SIG-M5 (cell line): ENCODE data around the gene NKX1-2.

ENCODE experiments used
- DNase-seq: peaks from one replicate; lab custom pipeline; 2025; lab: John Stamatoyannopoulos, UW

NKX1-2 gene

GRCh38 chr10:124450012-124450782, at the start of gene NKX1-2:
NKX1-2 (minus strand) TSS chr10:124450035; CDS start chr10:124449943, 92 bp downstream.
- no peak for DNase-seq

- no peak for DNase-seq
Measured at GRCh38 chr10:124498056-124498455, 48.2 kb upstream of the NKX1-2 start.

GRCh38 chr10:124497196-124497881, 47.5 kb upstream of the NKX1-2 start:
- DNase-seq = no peak

- no peak for DNase-seq
Measured at GRCh38 chr10:124496620-124497019, 46.8 kb upstream of the NKX1-2 start.

GRCh38 chr10:124496150-124496549, 46.3 kb upstream of the NKX1-2 start:
- no peak for DNase-seq

- DNase-seq = no peak
Measured at GRCh38 chr10:124495725-124496124, 45.9 kb upstream of the NKX1-2 start.

- no peak for DNase-seq
Measured at GRCh38 chr10:124495162-124495561, 45.3 kb upstream of the NKX1-2 start.

GRCh38 chr10:124494046-124494807, 44.4 kb upstream of the NKX1-2 start:
- DNase-seq = no peak

GRCh38 chr10:124493214-124493882, 43.5 kb upstream of the NKX1-2 start:
- DNase-seq = no peak

- no peak for DNase-seq
Measured at GRCh38 chr10:124492266-124492665, 42.4 kb upstream of the NKX1-2 start.

GRCh38 chr10:124491105-124491504, 41.3 kb upstream of the NKX1-2 start:
- DNase-seq = no peak

GRCh38 chr10:124486635-124487034, 36.8 kb upstream of the NKX1-2 start:
- no peak for DNase-seq

- no peak for DNase-seq
Measured at GRCh38 chr10:124484661-124485060, 34.8 kb upstream of the NKX1-2 start.

GRCh38 chr10:124484031-124484430, 34.2 kb upstream of the NKX1-2 start:
- DNase-seq = no peak

GRCh38 chr10:124482876-124483275, 33.0 kb upstream of the NKX1-2 start:
- no peak for DNase-seq

- DNase-seq = no peak
Measured at GRCh38 chr10:124482236-124482800, 32.5 kb upstream of the NKX1-2 start.

GRCh38 chr10:124481717-124482116, 31.9 kb upstream of the NKX1-2 start:
- no peak for DNase-seq

- DNase-seq = no peak
Measured at GRCh38 chr10:124480860-124481259, 31.0 kb upstream of the NKX1-2 start.

- DNase-seq = no peak
Measured at GRCh38 chr10:124478515-124478914, 28.7 kb upstream of the NKX1-2 start.

GRCh38 chr10:124477614-124478363, 28.0 kb upstream of the NKX1-2 start:
- DNase-seq = no peak
